ENCODE measurements around the gene LCN10. TPM values are rescaled to one million over a fixed set of nuclear protein-coding genes. Genes with fewer than 3 reads are reported as not detected.

LCN10 gene
- total RNA-seq, 1 experiment from 2014 or later: not detected

DNA sequence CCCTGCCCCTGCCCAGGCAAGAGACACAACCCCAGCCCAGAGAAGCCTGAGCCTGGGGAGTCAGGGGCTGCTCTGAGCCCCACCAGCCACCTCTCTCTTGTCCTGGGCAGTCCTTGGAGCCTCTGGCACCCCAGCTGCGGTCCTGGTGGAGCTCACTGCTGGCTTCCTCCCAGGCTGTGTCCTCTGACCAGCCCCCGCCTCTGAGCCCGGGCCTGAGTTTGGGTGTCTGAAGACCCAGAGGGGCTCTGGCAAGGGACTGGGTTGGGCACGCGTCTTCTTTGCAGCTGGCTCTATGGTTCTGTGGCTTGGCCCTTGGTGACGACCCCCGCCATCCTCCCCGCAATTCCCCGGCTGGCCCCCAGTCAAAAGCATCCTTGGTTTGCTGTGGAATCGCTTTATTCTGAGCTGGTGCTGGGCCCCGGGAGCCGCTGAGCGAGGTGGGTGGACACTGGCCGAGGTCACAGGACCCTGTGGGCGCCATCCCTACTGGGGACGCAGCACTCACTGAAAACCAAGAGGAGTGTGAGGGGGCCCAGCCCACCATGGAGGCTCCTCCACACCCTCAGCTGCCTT lies 985 bp upstream of the LCN10 start:
- no peak for DNase-seq (ENCODE audit: low spot score)
- in situ Hi-C loops (cut with HindIII; ENCODE audit: low sequenced_read_pairs): no loop called here

- in situ Hi-C loops (cut with HindIII; ENCODE audit: low sequenced_read_pairs): no loop called here
- DNase-seq (ENCODE audit: low spot score): no peak
Measured at GRCh38 chr9:136741883-136742571, 713 bp downstream of the LCN10 start.

- in situ Hi-C loops (cut with HindIII; ENCODE audit: low sequenced_read_pairs): no loop called here
Measured at GRCh38 chr9:136740971-136741882, 1.5 kb downstream of the LCN10 start.

GRCh38 chr9:136740491-136740890 lies 2.2 kb downstream of the LCN10 start:
- no peak for DNase-seq (ENCODE audit: low spot score)
- in situ Hi-C loops (cut with HindIII; ENCODE audit: low sequenced_read_pairs): no loop called here

More at GRCh38 chr9:136740971-136741882, 1.5 kb downstream of the LCN10 start:
- DNase-seq (ENCODE audit: low spot score): no peak

GRCh38 chr9:136740069-136740468 lies 2.7 kb downstream of the LCN10 start:
- no peak for DNase-seq (ENCODE audit: low spot score)
- in situ Hi-C loops (cut with HindIII; ENCODE audit: low sequenced_read_pairs): no loop called here

GRCh38 chr9:136739509-136739908 lies 3.2 kb downstream of the LCN10 start:
- in situ Hi-C loops (cut with HindIII; ENCODE audit: low sequenced_read_pairs): no loop called here
- DNase-seq (ENCODE audit: low spot score): no peak

DNA sequence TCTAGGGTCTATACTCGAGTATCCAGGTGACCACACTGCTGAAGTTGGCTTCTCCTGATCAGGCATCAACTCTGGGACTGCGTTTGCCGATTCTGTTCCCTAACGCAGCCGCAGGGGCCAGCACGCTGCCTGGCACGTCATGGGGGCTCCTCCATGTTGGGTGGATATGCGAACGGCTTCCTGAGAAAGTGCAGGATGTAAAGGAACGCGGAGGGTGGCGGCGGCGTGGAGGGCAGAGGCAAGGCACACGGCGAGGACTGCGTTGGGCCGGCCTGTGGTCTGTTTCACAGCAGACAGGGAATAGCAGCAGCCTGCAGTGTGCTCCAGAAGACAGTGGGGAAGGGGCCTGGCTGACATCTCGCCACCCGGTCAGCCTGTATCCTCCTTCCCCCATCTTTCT lies 3.8 kb downstream of the LCN10 start:
- DNase-seq (ENCODE audit: low spot score): no peak
- in situ Hi-C loops (cut with HindIII; ENCODE audit: low sequenced_read_pairs): no loop called here

- DNase-seq (ENCODE audit: low spot score): no peak
- in situ Hi-C loops (cut with HindIII; ENCODE audit: low sequenced_read_pairs): no loop called here
Measured at GRCh38 chr9:136735812-136736480, 6.8 kb downstream of the LCN10 start.

- in situ Hi-C loops (cut with HindIII; ENCODE audit: low sequenced_read_pairs): no loop called here
- no peak for DNase-seq (ENCODE audit: low spot score)
Measured at GRCh38 chr9:136734837-136735496, 7.8 kb downstream of the LCN10 start.

- in situ Hi-C loops (cut with HindIII; ENCODE audit: low sequenced_read_pairs): no loop called here
- DNase-seq (ENCODE audit: low spot score): no peak
Measured at GRCh38 chr9:136733611-136734010, 9.1 kb downstream of the LCN10 start.

- in situ Hi-C loops (cut with HindIII; ENCODE audit: low sequenced_read_pairs): no loop called here
Measured at GRCh38 chr9:136732444-136733178, 10.1 kb downstream of the LCN10 start.

GRCh38 chr9:136729926-136730325 lies 12.8 kb downstream of the LCN10 start:
- in situ Hi-C loops (cut with HindIII; ENCODE audit: low sequenced_read_pairs): no loop called here
- no peak for DNase-seq (ENCODE audit: low spot score)

More at GRCh38 chr9:136732444-136733178, 10.1 kb downstream of the LCN10 start:
- DNase-seq (ENCODE audit: low spot score): no peak

DNA sequence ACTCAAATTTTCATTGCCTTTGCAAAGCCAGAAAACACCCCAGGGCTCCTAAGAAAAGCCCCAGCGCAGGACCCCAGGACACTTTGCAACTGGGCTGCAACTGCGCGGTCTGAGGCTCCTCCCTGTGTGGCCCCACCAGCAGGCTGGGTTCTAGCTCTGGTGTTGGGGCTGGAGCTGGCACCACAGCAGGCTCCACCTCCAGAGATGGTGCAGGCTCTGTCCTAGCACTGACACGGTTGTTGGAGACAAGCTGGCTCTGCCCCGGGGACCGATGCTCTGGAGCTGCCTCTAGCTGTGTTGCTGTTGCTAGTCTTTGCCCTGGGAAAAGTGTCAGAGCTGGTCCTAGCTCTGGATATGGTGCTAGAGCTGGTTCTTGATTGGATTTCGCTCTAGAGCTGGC lies 13.6 kb downstream of the LCN10 start:
- in situ Hi-C loops (cut with HindIII; ENCODE audit: low sequenced_read_pairs): no loop called here
- peak; percentile 38 for DNase-seq (ENCODE audit: low spot score)

DNA sequence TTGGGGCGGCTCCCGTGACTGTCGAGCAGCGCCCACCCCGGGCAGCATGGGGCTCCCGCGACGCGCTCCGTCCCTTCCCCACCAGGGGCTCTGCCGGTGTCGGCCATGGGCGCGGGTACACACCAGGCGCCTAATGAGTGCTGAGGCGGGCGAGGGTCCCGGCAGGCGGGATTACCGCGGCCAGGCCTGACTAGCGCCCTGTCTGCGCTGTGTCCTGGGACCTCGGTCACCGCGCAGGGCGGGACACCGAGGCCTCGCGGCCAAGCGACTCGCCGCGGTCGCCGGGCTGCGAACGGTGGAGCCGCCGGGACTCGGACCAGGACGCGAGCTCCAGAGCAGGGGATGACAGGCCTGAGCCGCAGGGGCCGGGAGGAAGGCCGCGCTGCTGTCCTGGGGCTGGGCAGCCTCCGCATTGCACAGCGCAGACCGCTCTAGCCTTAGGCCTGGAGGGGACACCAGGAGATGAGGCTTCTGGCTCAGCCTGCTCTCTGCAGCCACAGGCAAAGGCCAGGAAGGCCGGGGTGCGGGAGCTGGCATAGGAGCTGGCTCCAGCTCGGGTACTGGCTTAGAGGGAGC lies 14.1 kb downstream of the LCN10 start:
- in situ Hi-C loops (cut with HindIII; ENCODE audit: low sequenced_read_pairs): no loop called here
- peak; percentile 55 for DNase-seq (ENCODE audit: low spot score)

- in situ Hi-C loops (cut with HindIII; ENCODE audit: low sequenced_read_pairs): no loop called here
- DNase-seq (ENCODE audit: low spot score): peak; percentile 72
Measured at GRCh38 chr9:136728080-136728547, 14.6 kb downstream of the LCN10 start.

DNA sequence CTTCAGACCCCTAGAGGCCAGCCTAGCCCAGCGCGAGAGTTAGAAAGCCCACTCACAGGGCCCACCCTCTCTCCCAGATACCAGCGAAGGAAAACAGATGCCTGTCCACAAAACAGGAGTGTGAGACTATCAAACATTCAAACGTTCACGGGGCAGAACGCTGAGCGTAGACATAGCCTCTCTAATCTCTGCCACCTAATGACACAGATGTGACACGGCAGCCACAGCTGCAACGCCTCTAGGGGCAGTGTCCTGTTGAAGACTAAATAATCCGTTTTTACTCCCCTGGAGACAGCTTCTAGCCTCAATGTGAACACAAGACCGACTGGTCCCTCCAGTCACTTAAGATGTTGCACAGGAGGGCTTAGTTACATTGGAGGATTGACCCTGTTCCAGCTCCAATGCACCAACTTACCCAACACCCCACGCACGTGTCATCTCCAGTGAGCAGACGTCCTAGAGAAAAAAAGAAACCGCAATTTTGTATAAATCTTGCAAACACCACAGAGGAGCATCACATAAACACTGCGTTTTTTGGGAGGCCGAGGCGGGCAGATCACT lies 16.0 kb downstream of the LCN10 start:
- in situ Hi-C loops (cut with HindIII; ENCODE audit: low sequenced_read_pairs): no loop called here
- no peak for DNase-seq (ENCODE audit: low spot score)

DNA sequence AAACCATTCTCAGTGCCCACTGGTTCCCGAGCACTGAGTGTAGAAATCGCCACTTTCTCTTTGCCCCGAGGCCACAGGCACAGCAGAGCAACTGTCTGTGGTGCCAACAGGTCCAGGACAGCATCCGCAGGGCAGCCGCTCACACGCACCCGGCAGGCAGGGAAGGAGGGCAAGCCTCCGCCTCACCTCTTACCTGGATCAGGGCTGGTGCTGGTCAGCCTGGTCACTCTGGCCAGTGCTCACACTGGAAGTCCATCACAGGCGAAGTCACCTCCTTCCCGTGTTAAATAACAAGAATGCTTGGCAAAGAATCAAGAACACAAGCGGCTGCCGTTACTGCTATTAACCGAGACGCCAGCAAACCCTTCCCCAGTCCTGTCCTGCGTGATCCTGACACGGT lies 16.6 kb downstream of the LCN10 start:
- DNase-seq (ENCODE audit: low spot score): no peak
- in situ Hi-C loops (cut with HindIII; ENCODE audit: low sequenced_read_pairs): no loop called here

- DNase-seq (ENCODE audit: low spot score): no peak
- in situ Hi-C loops (cut with HindIII; ENCODE audit: low sequenced_read_pairs): no loop called here
Measured at GRCh38 chr9:136725612-136726011, 17.1 kb downstream of the LCN10 start.
